H9 (cell line): ENCODE data around the gene PRELID2. TPM values are rescaled to one million over a fixed set of nuclear protein-coding genes. Genes with fewer than 3 reads are reported as not detected.

Experiments used
- DNase-seq: peaks from one replicate; pipeline ENCODE4 v3.0.0-alpha.2; 2017
- H2AFZ ChIP-seq: one replicate; pipeline ENCODE4 v1.6.1; 2013; ENCODE audit warnings: mild to moderate bottlenecking, low read length, control low read depth, moderate library complexity
- H2AK5ac ChIP-seq: 2 replicates; pipeline ENCODE4 v1.6.1; 2013; ENCODE audit warnings: low read length, control low read depth, mixed read lengths; ENCODE audit not compliant: insufficient read length
- H2BK120ac ChIP-seq: one replicate; pipeline ENCODE4 v1.6.1; 2013; ENCODE audit warnings: low read depth, mild to moderate bottlenecking, low read length, control low read depth, inconsistent platforms; ENCODE audit not compliant: poor library complexity, severe bottlenecking
- H2BK12ac ChIP-seq: 2 replicates; pipeline ENCODE4 v1.6.1; 2013; ENCODE audit warnings: low read length, control low read depth, mixed read lengths, low read depth; ENCODE audit not compliant: insufficient read length
- H2BK15ac ChIP-seq: 2 replicates; pipeline ENCODE4 v1.6.1; 2013; ENCODE audit warnings: low read depth, low read length, control low read depth
- H2BK20ac ChIP-seq: one replicate; pipeline ENCODE4 v1.6.1; 2013; ENCODE audit warnings: low read depth, mild to moderate bottlenecking, low read length, control low read depth, inconsistent platforms; ENCODE audit not compliant: poor library complexity, severe bottlenecking
- H2BK5ac ChIP-seq: 2 replicates; pipeline ENCODE4 v1.6.1; 2013; ENCODE audit warnings: low read length, control low read depth, mixed read lengths; ENCODE audit not compliant: insufficient read length
- H3K14ac ChIP-seq: 2 replicates; pipeline ENCODE4 v1.6.1; 2013; ENCODE audit warnings: low read length, control low read depth; ENCODE audit not compliant: insufficient read depth
- H3K18ac ChIP-seq: 2 replicates; pipeline ENCODE4 v1.6.1; 2013; ENCODE audit warnings: low read depth, mild to moderate bottlenecking, mixed read lengths, low read length, control low read depth; ENCODE audit not compliant: insufficient read length
- H3K23ac ChIP-seq: 2 replicates; pipeline ENCODE4 v1.6.1; 2013; ENCODE audit warnings: low read length, control low read depth, mixed read lengths, low read depth; ENCODE audit not compliant: insufficient read length
- H3K23me2 ChIP-seq: 2 replicates; pipeline ENCODE4 v1.6.1; 2013; ENCODE audit warnings: low read depth, mild to moderate bottlenecking, mixed read lengths, low read length, control low read depth; ENCODE audit not compliant: insufficient read length, poor library complexity, severe bottlenecking
- H3K27ac ChIP-seq: 2 replicates; pipeline ENCODE4 v1.5.1; 2013; ENCODE audit warnings: low read length, control low read depth, mixed read lengths, low read depth; ENCODE audit not compliant: insufficient read length
- H3K27me3 ChIP-seq: 2 replicates; pipeline ENCODE4 v1.6.1; 2013; ENCODE audit warnings: low read length, control low read depth, inconsistent platforms; ENCODE audit not compliant: insufficient read depth
- H3K4ac ChIP-seq: 2 replicates; pipeline ENCODE4 v1.6.1; 2013; ENCODE audit warnings: low read depth, mild to moderate bottlenecking, control low read depth, inconsistent platforms, low read length, moderate library complexity
- H3K4me1 ChIP-seq: 2 replicates; pipeline ENCODE4 v1.6.1; 2013; ENCODE audit warnings: low read length, control low read depth, inconsistent platforms; ENCODE audit not compliant: insufficient read depth
- H3K4me2 ChIP-seq: 2 replicates; pipeline ENCODE4 v1.6.1; 2013; ENCODE audit warnings: low read length, control low read depth, mixed read lengths; ENCODE audit not compliant: insufficient read length, insufficient read depth
- H3K56ac ChIP-seq: 2 replicates; pipeline ENCODE4 v1.6.1; 2013; ENCODE audit warnings: low read depth, mild to moderate bottlenecking, mixed read lengths, low read length, control low read depth; ENCODE audit not compliant: insufficient read length
- H3K79me1 ChIP-seq: 2 replicates; pipeline ENCODE4 v1.6.1; 2013; ENCODE audit warnings: low read depth, mild to moderate bottlenecking, moderate library complexity, low read length, control low read depth, inconsistent platforms; ENCODE audit not compliant: insufficient read depth, poor library complexity, severe bottlenecking
- H3K79me2 ChIP-seq: 2 replicates; pipeline ENCODE4 v1.6.1; 2013; ENCODE audit warnings: low read length, control low read depth, inconsistent platforms; ENCODE audit not compliant: insufficient read depth
- H3K9ac ChIP-seq: 2 replicates; pipeline ENCODE4 v1.6.1; 2013; ENCODE audit warnings: low read length, control low read depth, mixed read lengths; ENCODE audit not compliant: insufficient read length; ENCODE audit errors: extremely low read depth
- H3K9me3 ChIP-seq: one replicate; pipeline ENCODE4 v1.6.1; 2013; ENCODE audit warnings: low read depth, low read length, inconsistent platforms; ENCODE audit not compliant: control insufficient read depth
- H3T11ph ChIP-seq: one replicate; pipeline ENCODE4 v1.6.1; 2013; ENCODE audit warnings: mild to moderate bottlenecking, low read length, control low read depth, inconsistent platforms
- H4K20me1 ChIP-seq: one replicate; pipeline ENCODE4 v1.6.1; 2013; ENCODE audit not compliant: control insufficient read depth, insufficient read length, insufficient read depth
- H4K5ac ChIP-seq: 2 replicates; pipeline ENCODE4 v1.6.1; 2013; ENCODE audit warnings: low read depth, mild to moderate bottlenecking, mixed read lengths, low read length, control low read depth; ENCODE audit not compliant: insufficient read length
- H4K8ac ChIP-seq: replicated peaks from 2 replicates; pipeline ENCODE4 v1.6.1; 2013; ENCODE audit warnings: low read length, control low read depth, mixed read lengths, low read depth; ENCODE audit not compliant: insufficient read length
- H4K91ac ChIP-seq: 2 replicates; pipeline ENCODE4 v1.6.1; 2013; ENCODE audit warnings: low read depth, mild to moderate bottlenecking, moderate library complexity, mixed read lengths, low read length, control low read depth; ENCODE audit not compliant: insufficient read length
- H3K27ac Mint-ChIP-seq, 3 experiments: 2 replicates in 2 of 3; 3 replicates in 1 of 3; pipeline ENCODE4 v1.8.0; 2020 to 2021; ENCODE audit warnings: mixed read lengths in 3 of 3, mild to moderate bottlenecking in 1 of 3, moderate library complexity in 1 of 3
- H3K27me3 Mint-ChIP-seq: 2 replicates; pipeline ENCODE4 v1.8.0; 2021; ENCODE audit warnings: low read depth, mild to moderate bottlenecking, moderate library complexity, mixed read lengths
- H3K36me3 Mint-ChIP-seq, 3 experiments: 2 replicates in 2 of 3; 3 replicates in 1 of 3; pipeline ENCODE4 v1.8.0; 2020 to 2021; ENCODE audit warnings: low read depth in 3 of 3, mixed read lengths in 3 of 3; ENCODE audit not compliant: insufficient read depth in 1 of 3
- H3K4me1 Mint-ChIP-seq, 2 experiments: 2 replicates each; pipeline ENCODE4 v1.8.0; 2020; ENCODE audit warnings: mixed read lengths in 2 of 2
- H3K4me3 Mint-ChIP-seq, 2 experiments: 2 replicates in 1 of 2; 3 replicates in 1 of 2; pipeline ENCODE4 v1.8.0; 2020 to 2021; ENCODE audit warnings: mild to moderate bottlenecking in 2 of 2, mixed read lengths in 2 of 2, moderate library complexity in 1 of 2
- H3K9me3 Mint-ChIP-seq, 2 experiments: 2 replicates in 1 of 2; 3 replicates in 1 of 2; pipeline ENCODE4 v1.8.0; 2020; ENCODE audit warnings: mild to moderate bottlenecking in 2 of 2, mixed read lengths in 2 of 2, moderate library complexity in 1 of 2
- total RNA-seq: library from RNA; stranded (reverse); gene quantifications from 2 replicates; pipeline ENCODE4 v1.2.1, GENCODE V29; 2021
- TF ChIP-seq, protein P1 (sequence below): fragments of 200-600 bp; sonication (generic); conservative IDR thresholded peaks from 3 replicates; pipeline ENCODE4 v1.8.0; 2021; ENCODE audit warnings: antibody characterized with exemption, mild to moderate bottlenecking

Gene PRELID2
- total RNA-seq, 1 experiment from 2014 or later, result 13.2 TPM

DNA sequence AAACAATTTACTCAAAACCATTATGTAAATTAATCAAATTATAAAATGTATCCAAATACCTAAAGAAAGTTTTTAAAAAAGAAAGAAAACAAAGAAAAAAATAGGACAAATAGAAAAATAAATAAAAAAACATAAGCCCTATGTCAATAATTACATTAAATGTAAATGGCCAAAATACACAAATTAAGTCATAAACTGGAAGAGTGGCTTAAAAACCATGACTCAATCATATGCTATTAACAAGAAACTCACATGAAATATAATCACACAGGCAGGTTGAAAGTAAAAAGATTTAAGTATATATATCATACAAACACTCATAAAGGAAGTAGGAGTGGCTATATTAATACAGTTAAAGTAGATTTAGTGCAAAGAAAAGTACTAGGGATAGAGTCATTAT is 95.3 kb downstream of the PRELID2 start:
- Histone ChIP-seq H3K23me2 (no peaks in the 10 kb centered on the region), H3K14ac (no peak overlapping the region), H3T11ph (no peak overlapping the region), H3K9me3 (no peaks in the 10 kb centered on the region), H2BK15ac (no peak overlapping the region), H3K9ac (no peak overlapping the region), H3K27me3 (no peaks in the 10 kb centered on the region), H3K4ac (no peak overlapping the region), H2AFZ (no peak overlapping the region), H3K23ac (no peak overlapping the region), H2BK12ac (no peak overlapping the region), H3K27ac (no peak overlapping the region), H4K91ac (no peak overlapping the region), H3K4me2 (no peak overlapping the region), H4K5ac (no peak overlapping the region), H3K4me1 (no peaks in the 10 kb centered on the region), H2BK120ac (no peak overlapping the region), H3K18ac (no peak overlapping the region), H2AK5ac (no peak overlapping the region), H3K79me1 (no peaks in the 10 kb centered on the region), H4K8ac (no peak overlapping the region), H2BK5ac (no peak overlapping the region), H3K79me2 (no peaks in the 10 kb centered on the region), H2BK20ac (no peak overlapping the region), H4K20me1 (no peaks in the 10 kb centered on the region), H3K56ac (no peak overlapping the region)
- no peak for DNase-seq
- Mint-ChIP-seq H3K27me3 (no peaks in the 10 kb centered on the region), H3K36me3 (peaks cover 0 to 5% (median 4%) of the 10 kb centered on the region in 3 experiments; a peak in 1 of 7 replicates), H3K4me1 (no peaks in the 10 kb centered on the region), H3K4me3 (no peak overlapping the region), H3K9me3 (peaks cover 0 to 10% of the 10 kb centered on the region in 2 experiments; a peak in 1 of 5 replicates), H3K27ac (no peak overlapping the region)
- TF ChIP-seq, protein P1, sequence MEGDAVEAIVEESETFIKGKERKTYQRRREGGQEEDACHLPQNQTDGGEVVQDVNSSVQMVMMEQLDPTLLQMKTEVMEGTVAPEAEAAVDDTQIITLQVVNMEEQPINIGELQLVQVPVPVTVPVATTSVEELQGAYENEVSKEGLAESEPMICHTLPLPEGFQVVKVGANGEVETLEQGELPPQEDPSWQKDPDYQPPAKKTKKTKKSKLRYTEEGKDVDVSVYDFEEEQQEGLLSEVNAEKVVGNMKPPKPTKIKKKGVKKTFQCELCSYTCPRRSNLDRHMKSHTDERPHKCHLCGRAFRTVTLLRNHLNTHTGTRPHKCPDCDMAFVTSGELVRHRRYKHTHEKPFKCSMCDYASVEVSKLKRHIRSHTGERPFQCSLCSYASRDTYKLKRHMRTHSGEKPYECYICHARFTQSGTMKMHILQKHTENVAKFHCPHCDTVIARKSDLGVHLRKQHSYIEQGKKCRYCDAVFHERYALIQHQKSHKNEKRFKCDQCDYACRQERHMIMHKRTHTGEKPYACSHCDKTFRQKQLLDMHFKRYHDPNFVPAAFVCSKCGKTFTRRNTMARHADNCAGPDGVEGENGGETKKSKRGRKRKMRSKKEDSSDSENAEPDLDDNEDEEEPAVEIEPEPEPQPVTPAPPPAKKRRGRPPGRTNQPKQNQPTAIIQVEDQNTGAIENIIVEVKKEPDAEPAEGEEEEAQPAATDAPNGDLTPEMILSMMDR, result no peak
